Prostate gland (tissue), 2 donors: ENCODE measurements around the gene CENPH. TPM values are rescaled to one million over a fixed set of nuclear protein-coding genes. Genes with fewer than 3 reads are reported as not detected.
"Not testable (repeated sequence)": the region's sequence is repeated elsewhere in the genome, so short reads cannot be mapped to it uniquely, and the experiment has no call there.

Source experiments
- DNase-seq: peaks from one replicate; pipeline ENCODE4 v3.0.0-alpha.2; 2019; ENCODE audit warnings: low spot score
- H3K27ac ChIP-seq, 2 donors: fragments of 200-600 bp; sonication (generic); 2 replicates each; pipeline ENCODE4 v1.5.1; 2017 to 2019
- H3K27me3 ChIP-seq: fragments of 200-600 bp; sonication (generic); replicated peaks from 2 replicates; pipeline ENCODE4 v1.5.1; 2019; ENCODE audit not compliant: insufficient read depth
- H3K36me3 ChIP-seq, 2 donors: fragments of 200-600 bp; sonication (generic); 1 replicate in 1 of 2; 2 replicates in 1 of 2; pipeline versions ENCODE4 v1.5.1 to v1.8.1; 2017 to 2019
- H3K4me1 ChIP-seq: fragments of 200-600 bp; sonication (generic); replicated peaks from 2 replicates; pipeline ENCODE4 v1.5.1; 2019
- H3K4me3 ChIP-seq, 2 donors: fragments of 200-600 bp; sonication (generic); 2 replicates each; pipeline ENCODE4 v1.5.1; 2017 to 2019
- H3K9me3 ChIP-seq: fragments of 200-600 bp; sonication (generic); 2 replicates; pipeline ENCODE4 v1.5.1; 2017
- CTCF ChIP-seq, 4 experiments: fragments of 200-600 bp in 2 of 4; fragments of 450-650 bp in 2 of 4; sonication (generic) in 2 of 4; IDR thresholded peaks; 1 replicate in 3 of 4; 2 replicates in 1 of 4; pipeline ENCODE4 v1.5.1; 2016 to 2019; ENCODE audit warnings: antibody characterized with exemption in 4 of 4, mild to moderate bottlenecking in 2 of 4, moderate library complexity in 2 of 4
- POLR2A ChIP-seq: fragments of 450-650 bp; IDR thresholded peaks from one replicate; pipeline ENCODE4 v1.6.1; 2016; ENCODE audit warnings: antibody characterized with exemption, mild to moderate bottlenecking
- POLR2AphosphoS5 ChIP-seq: sonication (generic); formaldehyde crosslinking; IDR thresholded peaks from one replicate; pipeline ENCODE4 v1.6.1; 2017; ENCODE audit warnings: antibody characterized with exemption
- WGBS: methylation state at CpG from one replicate; pipeline ENCODE4 v1.1.5; 2018; 5-methylcytosine and 5-hydroxymethylcytosine counted together
- intact Hi-C: fragments of 100-400 bp; cut with DNase I; formaldehyde crosslinking; loops from one replicate; pipeline ENCODE4 v1.14.2; 2022
- total RNA-seq, 2 donors: library from RNA; depleted of rRNA; stranded (reverse); fragments of >200 nt; gene quantifications; one replicate each; pipeline ENCODE4 v1.1.0, GENCODE V29; 2016

The CENPH gene
- total RNA-seq, 2 donors from 2014 or later = 5.3 to 17.4 TPM

DNA sequence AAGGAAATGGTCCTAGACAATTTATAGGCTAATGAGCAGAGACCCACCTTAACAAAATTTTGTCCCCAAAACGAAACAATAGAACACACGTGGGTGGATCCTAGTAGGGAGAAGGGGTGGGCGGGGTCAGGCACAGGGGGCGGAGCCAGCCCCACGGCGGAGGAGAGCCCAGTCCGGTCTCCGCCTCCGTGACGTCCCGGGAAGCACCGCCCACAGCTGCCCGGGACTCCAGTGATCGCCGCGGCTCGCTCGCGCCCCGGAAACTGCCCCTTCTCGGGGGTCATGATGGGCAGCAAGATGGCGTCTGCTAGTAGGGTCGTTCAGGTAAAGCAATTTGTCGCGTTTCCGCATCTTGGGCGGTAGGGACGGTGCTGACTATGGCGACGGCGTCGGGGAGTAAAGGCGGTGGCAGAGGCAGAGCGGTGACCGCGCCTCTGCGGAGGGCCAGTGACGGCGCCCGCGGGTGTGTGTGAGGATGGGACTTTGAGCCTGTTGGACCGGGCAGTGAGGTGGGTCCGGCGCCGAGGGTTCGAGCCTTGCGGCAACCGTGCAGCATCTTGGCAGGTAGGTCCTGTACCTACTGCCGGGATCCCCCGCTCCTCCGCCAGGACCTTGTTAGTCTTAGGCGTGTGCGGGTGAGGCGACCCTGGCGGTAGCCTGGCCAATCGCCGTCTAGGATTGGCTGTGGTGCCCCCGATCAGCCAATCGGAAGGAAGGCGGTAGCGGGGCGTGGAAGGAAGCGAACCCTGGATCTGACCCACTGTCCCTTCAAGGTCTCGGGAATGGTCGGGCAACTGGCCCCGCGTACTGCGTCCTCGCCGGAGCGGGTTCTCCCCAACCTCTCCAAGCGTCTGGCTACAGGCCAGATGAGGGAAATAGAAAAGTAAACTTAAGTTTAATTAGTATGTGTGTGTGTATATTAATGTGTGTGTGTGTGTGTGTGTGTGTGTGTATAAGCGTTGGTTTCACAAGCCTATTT, 28.5 kb downstream of the CENPH start:
- WGBS = under 1% methylated on average over 52 of the region's 73 CpGs
- peak; percentile 96 for DNase-seq
- Histone ChIP-seq H3K36me3 (no peaks in the 10 kb centered on the region), H3K27ac (peak overlapping the region; percentile 86 to 87), H3K9me3 (no peaks in the 10 kb centered on the region), H3K4me3 (peak overlapping the region; percentile 77 to 91), H3K4me1 (peaks cover 4% of the 10 kb centered on the region), H3K27me3 (no peaks in the 10 kb centered on the region)
- TF ChIP-seq CTCF (IDR thresholded peaks at IDR 0.05) (peak in 3 of 4 experiments; percentile 15 to 65 (median 57)), POLR2AphosphoS5 (peak; percentile 93), POLR2A (peak; percentile 86)
- intact Hi-C loops = loop anchor here (10.0 kb wide), 1 partner anchor 123 kb away; the partner anchor contains the start of gene SLC30A5

GRCh38 chr5:69219939-69220338, 30.6 kb downstream of the CENPH start:
- peaks cover 4% of the 10 kb centered on the region for H3K4me1 ChIP-seq
- TF ChIP-seq POLR2A (no peak), CTCF (IDR thresholded peaks at IDR 0.05) (no peak), POLR2AphosphoS5 (no peak)
- no peak overlapping the region for H3K27ac ChIP-seq
- no peaks in the 10 kb centered on the region for H3K9me3 ChIP-seq
- no peaks in the 10 kb centered on the region for H3K27me3 ChIP-seq
- H3K36me3 ChIP-seq = no peaks in the 10 kb centered on the region
- intact Hi-C loops = loop anchor here (10.0 kb wide), 1 partner anchor 125 kb away; the partner anchor contains the start of gene SLC30A5
- H3K4me3 ChIP-seq = no peak overlapping the region
- DNase-seq = no peak

- DNase-seq, H3K4me1 ChIP-seq, H3K27ac ChIP-seq, H3K4me3 ChIP-seq, intact Hi-C loops, H3K9me3 ChIP-seq, H3K36me3 ChIP-seq, H3K27me3 ChIP-seq: not testable (repeated sequence)
- 96% methylated on average over 18 of the region's 18 CpGs for WGBS
Measured at GRCh38 chr5:69220371-69220770, 31.0 kb downstream of the CENPH start.

- H3K27ac ChIP-seq, DNase-seq, H3K9me3 ChIP-seq, H3K27me3 ChIP-seq, H3K4me1 ChIP-seq, intact Hi-C loops, H3K36me3 ChIP-seq, H3K4me3 ChIP-seq: not testable (repeated sequence)
- 88% methylated on average over 9 of the region's 9 CpGs for WGBS
Measured at GRCh38 chr5:69220833-69221232, 31.4 kb downstream of the CENPH start.

GRCh38 chr5:69224520-69224919, 35.1 kb downstream of the CENPH start:
- 88% methylated on average over 8 of the region's 8 CpGs for WGBS
- no peak for DNase-seq
- no peak for TF ChIP-seq CTCF (IDR thresholded peaks at IDR 0.05)
- TF ChIP-seq POLR2A = no peak
- TF ChIP-seq POLR2AphosphoS5 = no peak

More at GRCh38 chr5:69224520-69224919, 35.1 kb downstream of the CENPH start:
- H3K36me3 ChIP-seq = no peaks in the 10 kb centered on the region
- H3K9me3 ChIP-seq = no peaks in the 10 kb centered on the region
- intact Hi-C loops = no loop called here
- H3K27me3 ChIP-seq = no peaks in the 10 kb centered on the region
- no peak overlapping the region for H3K4me3 ChIP-seq
- no peaks in the 10 kb centered on the region for H3K4me1 ChIP-seq
- no peak overlapping the region for H3K27ac ChIP-seq
